HG03575 (cell line): Measurements from ENCODE around the gene ZNF791.
"Not testable (repeated sequence)": the region's sequence is repeated elsewhere in the genome, so short reads cannot be mapped to it uniquely, and the experiment has no call there.

Experiments
- ATAC-seq: cut with Tn5 transposase; IDR thresholded peaks from one replicate; pipeline ENCODE4 v1.9.1; 2021; ENCODE audit not compliant: unreplicated experiment, insufficient number of reproducible peaks, low FRiP score; ENCODE audit errors: extremely low read depth

ZNF791 gene

GRCh38 chr19:12628040-12629022 lies 17.6 kb downstream of the ZNF791 start:
- no peak for ATAC-seq

GRCh38 chr19:12629215-12629614 lies 18.5 kb downstream of the ZNF791 start:
- no peak for ATAC-seq

GRCh38 chr19:12636631-12637030 lies 25.9 kb downstream of the ZNF791 start:
- no peak for ATAC-seq

GRCh38 chr19:12638611-12639182 lies 28.0 kb downstream of the ZNF791 start:
- no peak for ATAC-seq

- ATAC-seq: no peak
Observed at GRCh38 chr19:12639901-12640613, 29.3 kb downstream of the ZNF791 start.

GRCh38 chr19:12641456-12641855 lies 30.7 kb downstream of the ZNF791 start:
- ATAC-seq: no peak

GRCh38 chr19:12642506-12642905 lies 31.8 kb downstream of the ZNF791 start:
- ATAC-seq: no peak

GRCh38 chr19:12643716-12644115 lies 33.0 kb downstream of the ZNF791 start:
- not testable (repeated sequence) for ATAC-seq

- ATAC-seq: no peak
Observed at GRCh38 chr19:12646551-12646950, 35.8 kb downstream of the ZNF791 start.

- no peak for ATAC-seq
Observed at GRCh38 chr19:12647047-12647446, 36.3 kb downstream of the ZNF791 start.

- ATAC-seq: no peak
Observed at GRCh38 chr19:12647490-12648071, 36.9 kb downstream of the ZNF791 start.

- ATAC-seq: no peak
Observed at GRCh38 chr19:12648088-12648487, 37.4 kb downstream of the ZNF791 start.

- ATAC-seq: no peak
Observed at GRCh38 chr19:12649941-12650340, 39.2 kb downstream of the ZNF791 start.

GRCh38 chr19:12652219-12652618 lies 41.5 kb downstream of the ZNF791 start:
- ATAC-seq: no peak

GRCh38 chr19:12655546-12655945 lies 44.8 kb downstream of the ZNF791 start:
- ATAC-seq: no peak

GRCh38 chr19:12656899-12657571 lies 46.3 kb downstream of the ZNF791 start:
- no peak for ATAC-seq

- ATAC-seq: no peak
Observed at GRCh38 chr19:12657966-12658365, 47.2 kb downstream of the ZNF791 start.

- ATAC-seq: no peak
Observed at GRCh38 chr19:12660980-12661379, 50.3 kb downstream of the ZNF791 start.
